IPS-20b (cell line): ENCODE results near the gene IL3.
"Not testable (repeated sequence)": the region's sequence is repeated elsewhere in the genome, so short reads cannot be mapped to it uniquely, and the experiment has no call there.

Experiments used
- H3K27ac ChIP-seq: one replicate; pipeline ENCODE4 v1.5.1; 2013; ENCODE audit warnings: low read length
- H3K27me3 ChIP-seq: 2 replicates; pipeline ENCODE4 v1.6.1; 2013; ENCODE audit warnings: mild to moderate bottlenecking, low read length, inconsistent platforms; ENCODE audit not compliant: insufficient read depth
- H3K36me3 ChIP-seq: 2 replicates; pipeline ENCODE4 v1.6.1; 2013; ENCODE audit warnings: low read depth, mild to moderate bottlenecking, inconsistent platforms, low read length, moderate library complexity; ENCODE audit not compliant: insufficient read depth
- H3K4me1 ChIP-seq: 2 replicates; pipeline ENCODE4 v1.6.1; 2013; ENCODE audit warnings: mild to moderate bottlenecking, control low read depth, inconsistent platforms, low read length, moderate library complexity; ENCODE audit not compliant: insufficient read depth
- H3K4me3 ChIP-seq: 2 replicates; pipeline ENCODE4 v1.5.1; 2013; ENCODE audit warnings: mild to moderate bottlenecking, low read length, inconsistent platforms
- H3K9ac ChIP-seq: 2 replicates; pipeline ENCODE4 v1.6.1; 2013; ENCODE audit warnings: low read depth, mild to moderate bottlenecking, inconsistent platforms, low read length, moderate library complexity
- H3K9me3 ChIP-seq: 2 replicates; pipeline ENCODE4 v1.6.1; 2013; ENCODE audit warnings: mild to moderate bottlenecking, low read depth, low read length, inconsistent platforms; ENCODE audit not compliant: insufficient read depth

IL3 gene

DNA sequence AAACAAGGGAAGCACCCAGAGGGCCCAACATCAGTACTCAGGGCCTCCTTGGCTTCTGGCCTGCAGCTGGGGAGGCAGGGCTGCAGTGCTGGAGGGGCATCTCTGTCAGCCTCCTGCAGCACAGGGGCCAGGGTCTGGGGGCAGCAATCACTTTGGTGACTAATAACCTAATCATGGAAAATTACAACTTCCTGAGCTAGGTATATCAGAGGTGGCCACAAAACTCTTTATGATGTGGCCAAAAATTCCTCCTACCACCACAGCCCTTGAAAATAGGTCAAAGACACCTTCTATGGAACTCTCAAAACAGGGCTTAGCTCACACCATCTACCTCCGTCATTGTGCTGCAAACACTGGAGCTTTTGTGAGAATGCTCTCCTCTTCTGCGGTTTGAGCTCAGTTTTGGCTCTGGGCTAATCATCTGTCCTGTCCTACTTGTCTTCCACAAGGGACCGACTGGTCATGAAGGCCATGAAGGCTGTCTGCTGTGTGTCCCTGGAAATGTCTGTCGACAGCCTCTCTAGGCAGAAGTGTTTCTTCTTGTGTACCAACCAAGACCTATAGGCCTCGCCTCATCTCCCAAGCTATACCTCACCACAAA is 41.7 kb downstream of the IL3 start:
- H3K4me3 ChIP-seq = no peak overlapping the region
- no peaks in the 10 kb centered on the region for H3K9me3 ChIP-seq
- no peak overlapping the region for H3K9ac ChIP-seq
- no peaks in the 10 kb centered on the region for H3K4me1 ChIP-seq
- H3K36me3 ChIP-seq = no peaks in the 10 kb centered on the region
- H3K27ac ChIP-seq = no peak overlapping the region
- H3K27me3 ChIP-seq = no peaks in the 10 kb centered on the region

DNA sequence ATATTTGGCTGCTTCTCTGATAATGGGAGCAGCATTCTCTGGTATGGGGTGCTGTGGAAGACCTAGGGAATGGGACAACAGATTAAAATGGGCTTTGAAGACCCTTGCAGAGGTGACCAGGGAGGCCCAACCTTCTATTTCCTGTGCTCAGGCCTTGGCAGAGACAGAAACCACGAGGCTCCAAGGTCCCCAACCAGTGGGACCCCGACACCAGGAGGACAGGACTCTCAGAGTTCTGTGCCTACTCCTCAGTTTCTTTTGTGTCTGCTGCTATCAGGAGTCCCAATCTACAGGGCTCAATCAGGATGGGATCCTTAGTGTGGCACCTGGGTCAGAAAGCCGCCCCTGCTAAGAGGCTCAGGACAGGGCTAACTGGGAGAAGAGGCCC is 42.5 kb downstream of the IL3 start:
- H3K9ac ChIP-seq = no peak overlapping the region
- H3K27ac ChIP-seq = no peak overlapping the region
- no peaks in the 10 kb centered on the region for H3K27me3 ChIP-seq
- H3K36me3 ChIP-seq = no peaks in the 10 kb centered on the region
- no peaks in the 10 kb centered on the region for H3K9me3 ChIP-seq
- H3K4me1 ChIP-seq = no peaks in the 10 kb centered on the region
- no peak overlapping the region for H3K4me3 ChIP-seq

DNA sequence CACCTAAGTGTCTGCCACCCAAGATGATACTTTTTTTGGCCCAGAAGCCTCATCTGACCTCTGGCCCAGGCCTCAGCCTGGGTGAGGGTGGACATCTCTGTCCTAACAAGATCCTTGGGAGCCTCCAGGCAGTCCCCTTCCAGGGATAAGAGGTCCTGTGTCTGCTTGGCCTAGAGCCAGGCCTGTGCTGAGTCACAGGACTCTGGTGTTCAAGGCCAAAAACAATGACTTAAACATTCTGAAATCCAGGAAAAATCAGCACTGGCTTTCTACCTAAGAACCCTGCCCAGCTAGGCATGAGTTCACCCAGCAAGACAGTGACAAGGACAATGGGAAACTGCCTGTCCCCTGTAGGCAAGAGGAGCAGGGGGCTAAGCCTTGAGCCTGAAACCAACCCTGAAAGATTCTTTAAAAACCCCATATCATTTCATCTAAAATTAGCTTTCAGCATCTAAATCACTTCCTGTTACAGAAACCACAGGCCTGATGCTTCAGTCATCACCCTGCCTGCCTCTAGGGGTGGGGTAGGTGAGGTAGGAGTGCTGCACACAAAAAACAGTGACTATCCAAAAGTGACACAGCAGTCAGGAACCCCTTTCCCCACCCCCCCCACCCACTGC is 43.0 kb downstream of the IL3 start:
- Histone ChIP-seq H3K36me3 (no peaks in the 10 kb centered on the region), H3K9ac (no peak overlapping the region), H3K9me3 (no peaks in the 10 kb centered on the region), H3K27me3 (no peaks in the 10 kb centered on the region), H3K27ac (no peak overlapping the region), H3K4me3 (no peak overlapping the region), H3K4me1 (no peaks in the 10 kb centered on the region)

DNA sequence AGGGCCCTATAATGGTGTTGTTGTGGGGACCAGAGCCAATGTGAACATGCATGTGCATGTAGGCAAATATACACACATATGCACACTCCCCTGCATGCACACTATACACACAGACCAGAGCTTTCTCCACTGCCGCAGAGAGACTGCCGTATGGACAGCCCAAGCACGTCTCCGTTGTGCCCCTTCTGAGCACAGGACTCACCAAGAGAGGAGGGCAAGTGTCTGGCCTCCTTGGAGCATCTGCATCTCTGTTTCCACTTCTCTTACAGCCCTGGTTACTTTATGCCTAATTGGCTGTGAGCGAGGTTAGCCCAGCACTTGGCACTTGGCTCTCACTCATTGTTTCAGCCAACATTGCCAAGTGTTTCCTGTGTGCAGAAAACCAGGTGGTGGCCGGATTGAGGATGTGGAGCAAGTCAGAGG is 43.5 kb downstream of the IL3 start:
- Histone ChIP-seq H3K4me1 (no peaks in the 10 kb centered on the region), H3K27me3 (no peaks in the 10 kb centered on the region), H3K4me3 (no peak overlapping the region), H3K9me3 (no peaks in the 10 kb centered on the region), H3K27ac (no peak overlapping the region), H3K9ac (no peak overlapping the region), H3K36me3 (no peaks in the 10 kb centered on the region)

DNA sequence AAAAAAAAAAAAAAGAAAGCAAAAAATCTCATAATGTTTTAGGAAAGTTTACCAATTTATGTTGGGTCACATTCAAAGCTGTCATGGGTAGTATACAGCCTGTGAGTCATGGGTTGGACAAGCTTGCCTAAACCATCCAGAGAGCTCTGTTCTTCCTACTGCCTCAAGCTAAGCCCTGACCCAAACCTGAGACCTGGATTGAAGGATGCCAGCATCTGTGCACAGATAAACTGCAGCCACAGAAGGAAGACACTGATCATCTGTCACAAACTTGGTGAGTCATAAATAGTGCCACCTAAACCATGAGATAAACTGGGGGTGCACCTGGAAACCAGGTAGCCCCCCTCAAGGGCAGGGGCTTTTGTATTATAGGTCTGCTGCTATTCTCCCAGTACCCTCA is 44.1 kb downstream of the IL3 start:
- Histone ChIP-seq H3K4me3 (no peak overlapping the region), H3K4me1 (no peaks in the 10 kb centered on the region), H3K36me3 (no peaks in the 10 kb centered on the region), H3K27ac (no peak overlapping the region), H3K9me3 (no peaks in the 10 kb centered on the region), H3K9ac (no peak overlapping the region), H3K27me3 (no peaks in the 10 kb centered on the region)

DNA sequence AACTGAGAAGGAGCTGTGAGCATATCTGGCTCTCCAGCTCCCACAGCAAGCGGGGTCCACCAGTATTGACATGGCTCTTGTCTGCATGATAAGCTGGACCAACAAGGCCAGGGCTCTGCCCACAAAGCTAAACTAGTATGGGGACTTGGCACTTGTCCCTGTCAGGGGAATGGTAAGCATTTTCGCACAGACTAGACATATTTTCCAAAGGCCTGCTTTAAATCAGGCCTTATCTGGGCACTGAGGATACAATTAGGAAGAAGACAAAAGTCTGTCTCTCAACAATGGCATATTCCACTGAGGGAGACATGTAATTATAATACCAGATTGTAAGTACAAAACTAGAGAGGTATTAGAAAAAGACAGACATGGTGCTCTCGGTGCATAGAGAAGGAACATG is 45.2 kb downstream of the IL3 start:
- H3K9me3 ChIP-seq = no peaks in the 10 kb centered on the region
- no peaks in the 10 kb centered on the region for H3K36me3 ChIP-seq
- H3K4me1 ChIP-seq = no peaks in the 10 kb centered on the region

DNA sequence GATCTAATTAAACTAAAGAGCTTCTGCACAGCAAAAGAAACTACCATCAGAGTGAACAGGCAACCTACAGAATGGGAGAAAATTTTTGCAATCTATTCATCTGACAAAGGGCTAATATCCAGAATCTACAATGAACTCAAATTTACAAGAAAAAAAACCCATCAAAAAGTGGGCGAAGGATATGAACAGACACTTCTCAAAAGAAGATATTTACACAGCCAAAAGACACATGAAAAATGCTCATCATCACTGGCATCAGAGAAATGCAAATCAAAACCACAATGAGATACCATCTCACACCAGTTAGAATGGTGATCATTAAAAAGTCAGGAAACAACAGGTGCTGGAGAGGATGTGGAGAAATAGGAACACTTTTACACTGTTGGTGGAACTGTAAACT is 48.0 kb downstream of the IL3 start:
- H3K27ac ChIP-seq, H3K9me3 ChIP-seq, H3K9ac ChIP-seq, H3K27me3 ChIP-seq, H3K36me3 ChIP-seq, H3K4me3 ChIP-seq, H3K4me1 ChIP-seq: not testable (repeated sequence)

More for the DNA sequence above, 45.2 kb downstream of the IL3 start:
- Histone ChIP-seq H3K27ac (no peak overlapping the region), H3K4me3 (no peak overlapping the region), H3K9ac (no peak overlapping the region), H3K27me3 (no peaks in the 10 kb centered on the region)

DNA sequence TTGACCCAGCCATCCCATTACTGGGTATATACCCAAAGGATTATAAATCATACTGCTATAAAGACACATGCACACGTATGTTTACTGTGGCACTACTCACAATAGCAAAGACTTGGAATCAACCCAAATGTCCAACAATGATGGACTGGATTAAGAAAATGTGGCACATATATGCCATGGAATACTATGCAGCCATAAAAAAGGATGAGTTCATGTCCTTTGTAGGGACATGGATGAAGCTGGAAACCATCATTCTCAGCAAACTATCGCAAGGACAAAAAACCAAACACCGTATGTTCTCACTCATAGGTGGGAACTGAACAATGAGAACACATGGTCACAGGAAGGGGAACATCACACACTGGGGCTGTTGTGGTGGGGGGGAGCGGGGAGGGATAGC is 48.5 kb downstream of the IL3 start:
- H3K27me3 ChIP-seq, H3K27ac ChIP-seq, H3K4me1 ChIP-seq, H3K9me3 ChIP-seq, H3K9ac ChIP-seq, H3K4me3 ChIP-seq, H3K36me3 ChIP-seq: not testable (repeated sequence)

DNA sequence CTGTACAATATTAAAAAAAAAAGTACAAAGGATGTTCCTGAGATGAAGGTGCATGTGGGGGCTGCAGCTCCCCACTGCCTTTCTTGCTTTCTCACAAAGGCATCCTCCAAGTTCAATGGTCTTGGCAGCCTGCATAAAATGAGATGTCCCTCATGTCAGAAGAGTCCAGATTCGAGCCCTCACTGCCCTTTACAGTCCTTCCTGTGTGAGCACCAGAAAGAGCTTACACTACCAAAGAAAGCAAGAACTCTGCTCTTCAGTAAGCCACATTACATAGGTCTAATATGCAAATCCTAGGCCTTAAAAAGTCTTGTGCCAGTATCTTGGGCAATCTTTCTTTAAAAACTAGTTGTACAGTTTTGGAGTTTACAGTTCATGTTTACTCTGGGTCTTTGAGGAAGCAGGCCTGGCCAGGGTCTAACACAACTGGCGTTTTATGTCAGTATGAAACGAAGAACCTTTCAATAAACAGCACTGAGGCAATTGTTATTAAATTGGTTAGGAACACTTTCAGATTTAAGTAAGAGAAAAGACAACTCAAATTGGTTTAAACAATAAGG is 49.1 kb downstream of the IL3 start:
- no peaks in the 10 kb centered on the region for H3K36me3 ChIP-seq
- H3K27me3 ChIP-seq = no peaks in the 10 kb centered on the region

DNA sequence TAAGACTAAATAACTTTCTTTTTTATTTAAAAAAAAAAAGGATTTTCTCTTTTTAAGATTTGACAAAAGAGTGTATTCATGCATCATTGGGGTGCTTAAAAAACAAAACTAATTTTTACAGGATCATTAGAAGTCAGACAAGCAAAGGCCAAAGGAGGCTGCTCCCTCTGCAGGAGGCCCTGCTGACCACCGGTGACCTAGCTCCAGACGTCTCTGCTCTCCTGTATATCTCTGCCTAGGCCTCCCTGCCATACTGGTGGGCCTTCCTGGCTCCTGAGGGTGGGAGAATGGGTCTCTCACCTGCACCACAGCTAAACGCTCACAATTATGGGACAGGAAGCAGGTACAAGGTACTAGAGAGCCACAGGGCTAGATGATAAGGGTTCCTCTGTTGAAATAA is 49.7 kb downstream of the IL3 start:
- Histone ChIP-seq H3K9ac (no peak overlapping the region), H3K4me3 (no peak overlapping the region), H3K9me3 (no peaks in the 10 kb centered on the region), H3K27me3 (no peaks in the 10 kb centered on the region), H3K27ac (no peak overlapping the region), H3K36me3 (no peaks in the 10 kb centered on the region), H3K4me1 (no peaks in the 10 kb centered on the region)

More for the DNA sequence above, 49.1 kb downstream of the IL3 start:
- Histone ChIP-seq H3K4me3 (no peak overlapping the region), H3K4me1 (no peaks in the 10 kb centered on the region), H3K9ac (no peak overlapping the region), H3K27ac (no peak overlapping the region), H3K9me3 (no peaks in the 10 kb centered on the region)

DNA sequence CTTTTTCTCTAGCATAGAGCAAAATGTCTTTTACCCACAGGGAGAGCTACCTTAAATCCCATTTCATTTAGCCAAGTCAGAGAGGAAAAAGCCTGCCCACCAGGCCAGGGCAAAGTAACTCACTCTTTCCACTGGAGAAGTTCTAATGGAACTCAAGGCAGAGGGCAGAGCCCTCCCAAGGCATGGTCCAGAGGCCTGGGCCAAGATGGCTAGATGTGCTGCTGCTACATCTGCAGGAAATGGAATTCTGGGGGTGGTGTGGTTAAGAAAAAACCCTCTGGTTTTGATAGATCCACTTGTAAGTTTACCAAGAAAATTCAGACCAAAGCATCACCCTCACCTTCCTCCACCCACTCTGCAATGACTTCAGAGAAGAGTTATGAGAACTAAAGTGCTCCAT is 50.5 kb downstream of the IL3 start:
- Histone ChIP-seq H3K27ac (no peak overlapping the region), H3K9ac (no peak overlapping the region), H3K36me3 (no peaks in the 10 kb centered on the region), H3K4me1 (no peaks in the 10 kb centered on the region), H3K27me3 (no peaks in the 10 kb centered on the region), H3K9me3 (no peaks in the 10 kb centered on the region), H3K4me3 (no peak overlapping the region)

DNA sequence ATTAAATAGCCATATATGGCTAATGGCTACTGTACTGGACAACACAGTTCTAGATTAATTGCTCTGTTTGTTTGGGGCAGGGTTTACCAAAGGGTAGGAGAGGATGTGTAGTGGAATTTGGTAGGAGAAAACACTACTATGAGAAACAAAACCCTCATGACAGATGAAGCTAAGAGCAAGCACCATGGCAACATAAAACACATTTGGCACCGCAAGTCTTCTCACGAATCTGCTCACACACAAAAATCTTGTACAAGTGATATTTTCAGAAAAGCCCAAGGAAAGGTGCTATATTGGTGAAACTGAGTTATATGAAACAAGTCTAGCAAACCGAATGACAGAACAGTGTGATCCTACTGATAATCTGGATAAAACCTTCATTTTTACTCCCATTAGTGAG is 51.7 kb downstream of the IL3 start:
- Histone ChIP-seq H3K4me3 (no peak overlapping the region), H3K4me1 (no peaks in the 10 kb centered on the region), H3K9ac (no peak overlapping the region), H3K27me3 (no peaks in the 10 kb centered on the region), H3K27ac (no peak overlapping the region), H3K36me3 (no peaks in the 10 kb centered on the region), H3K9me3 (no peaks in the 10 kb centered on the region)
